Neural progenitor cell (in vitro differentiated cells): ENCODE data around the gene TPSAB1.
"Not testable (repeated sequence)": the region's sequence is repeated elsewhere in the genome, so short reads cannot be mapped to it uniquely, and the experiment has no call there.

Experiments
- EZH2phosphoT487 ChIP-seq: fragments of 200-600 bp; sonication (generic); IDR thresholded peaks from 2 replicates; pipeline ENCODE4 v1.6.1; 2017; ENCODE audit warnings: antibody characterized with exemption
- TF ChIP-seq, protein P1 (sequence below): fragments of 200-600 bp; sonication (generic); IDR thresholded peaks from 2 replicates; pipeline ENCODE4 v1.5.1; 2017; ENCODE audit warnings: antibody characterized with exemption, mild to moderate bottlenecking

DNA sequence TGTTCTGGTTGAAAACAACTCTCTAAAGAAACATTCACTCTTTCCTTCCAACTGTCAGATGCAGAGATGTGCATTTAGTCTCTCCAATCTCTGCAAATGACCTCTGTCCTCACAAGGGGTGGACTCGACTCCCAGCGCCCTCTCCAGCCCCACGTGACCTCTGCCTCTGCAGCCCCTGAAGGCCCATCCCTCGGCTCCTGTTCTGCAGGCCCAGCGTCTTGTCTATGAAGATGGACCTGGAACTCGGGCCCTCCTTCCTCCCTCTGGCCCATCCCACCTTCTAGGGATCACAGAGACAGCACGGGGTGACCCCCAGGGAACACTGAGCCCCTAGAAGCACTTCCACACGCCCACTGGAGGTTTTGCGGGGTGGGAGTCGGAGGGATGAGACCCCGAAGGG, 2.9 kb downstream of the TPSAB1 start:
- TF ChIP-seq, protein P1, sequence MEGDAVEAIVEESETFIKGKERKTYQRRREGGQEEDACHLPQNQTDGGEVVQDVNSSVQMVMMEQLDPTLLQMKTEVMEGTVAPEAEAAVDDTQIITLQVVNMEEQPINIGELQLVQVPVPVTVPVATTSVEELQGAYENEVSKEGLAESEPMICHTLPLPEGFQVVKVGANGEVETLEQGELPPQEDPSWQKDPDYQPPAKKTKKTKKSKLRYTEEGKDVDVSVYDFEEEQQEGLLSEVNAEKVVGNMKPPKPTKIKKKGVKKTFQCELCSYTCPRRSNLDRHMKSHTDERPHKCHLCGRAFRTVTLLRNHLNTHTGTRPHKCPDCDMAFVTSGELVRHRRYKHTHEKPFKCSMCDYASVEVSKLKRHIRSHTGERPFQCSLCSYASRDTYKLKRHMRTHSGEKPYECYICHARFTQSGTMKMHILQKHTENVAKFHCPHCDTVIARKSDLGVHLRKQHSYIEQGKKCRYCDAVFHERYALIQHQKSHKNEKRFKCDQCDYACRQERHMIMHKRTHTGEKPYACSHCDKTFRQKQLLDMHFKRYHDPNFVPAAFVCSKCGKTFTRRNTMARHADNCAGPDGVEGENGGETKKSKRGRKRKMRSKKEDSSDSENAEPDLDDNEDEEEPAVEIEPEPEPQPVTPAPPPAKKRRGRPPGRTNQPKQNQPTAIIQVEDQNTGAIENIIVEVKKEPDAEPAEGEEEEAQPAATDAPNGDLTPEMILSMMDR, result not testable (repeated sequence)
- TF ChIP-seq EZH2phosphoT487, result not testable (repeated sequence)
